ENCODE measurements around the gene H3-3A. TPM values are rescaled to one million over a fixed set of nuclear protein-coding genes. Genes with fewer than 3 reads are reported as not detected.
A peak's percentile ranks its signal among the peaks of the same experiment; 100 is the strongest.

H3-3A gene
- total and polyA plus RNA-seq, 9 donors, result 266 to 590 (median 447) TPM

- no peaks in the 10 kb centered on the region for H3K27me3 ChIP-seq
- intact Hi-C loops (cut with DNase I), result loop anchor here in 1 of 4 donors (5.0 to 10.0 kb wide), 4 partner anchors 61 to 409 kb away; partner anchors contain the start of genes ENAH and SDE2
Measured at GRCh38 chr1:226061068-226061840, 1.3 kb upstream of the H3-3A start.

GRCh38 chr1:226061841-226062557 lies 517 bp upstream of the H3-3A start:
- Histone ChIP-seq H3K27ac (peak overlapping the region; percentile 78 to 99), H3K27me3 (no peaks in the 10 kb centered on the region), H3K9me3 (no peaks in the 10 kb centered on the region), H3K4me3 (peak overlapping the region; percentile 63), H3K36me3 (no peaks in the 10 kb centered on the region), H3K4me1 (ENCODE audit: insufficient read depth) (peaks cover 2% of the 10 kb centered on the region)
- intact Hi-C loops (cut with DNase I), result loop anchor here in 2 of 4 donors (2.0 to 10.0 kb wide), 5 partner anchors 60 to 410 kb away; partner anchors contain the start of genes SDE2 (in 2 of the 2) and ENAH (in 1 of the 2)
- TF ChIP-seq, protein P1, sequence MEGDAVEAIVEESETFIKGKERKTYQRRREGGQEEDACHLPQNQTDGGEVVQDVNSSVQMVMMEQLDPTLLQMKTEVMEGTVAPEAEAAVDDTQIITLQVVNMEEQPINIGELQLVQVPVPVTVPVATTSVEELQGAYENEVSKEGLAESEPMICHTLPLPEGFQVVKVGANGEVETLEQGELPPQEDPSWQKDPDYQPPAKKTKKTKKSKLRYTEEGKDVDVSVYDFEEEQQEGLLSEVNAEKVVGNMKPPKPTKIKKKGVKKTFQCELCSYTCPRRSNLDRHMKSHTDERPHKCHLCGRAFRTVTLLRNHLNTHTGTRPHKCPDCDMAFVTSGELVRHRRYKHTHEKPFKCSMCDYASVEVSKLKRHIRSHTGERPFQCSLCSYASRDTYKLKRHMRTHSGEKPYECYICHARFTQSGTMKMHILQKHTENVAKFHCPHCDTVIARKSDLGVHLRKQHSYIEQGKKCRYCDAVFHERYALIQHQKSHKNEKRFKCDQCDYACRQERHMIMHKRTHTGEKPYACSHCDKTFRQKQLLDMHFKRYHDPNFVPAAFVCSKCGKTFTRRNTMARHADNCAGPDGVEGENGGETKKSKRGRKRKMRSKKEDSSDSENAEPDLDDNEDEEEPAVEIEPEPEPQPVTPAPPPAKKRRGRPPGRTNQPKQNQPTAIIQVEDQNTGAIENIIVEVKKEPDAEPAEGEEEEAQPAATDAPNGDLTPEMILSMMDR (IDR thresholded peaks at IDR 0.05), result no peak
- TF ChIP-seq POLR2A (IDR thresholded peaks at IDR 0.05) (no peak), EP300 (IDR thresholded peaks at IDR 0.05) (no peak)
- WGBS, 3 donors, result 0 to 2% (median 1%) methylated on average over 52 to 100 of the region's 100 CpGs
- peak; percentile 81 to 89 (median 87) for DNase-seq

More at GRCh38 chr1:226061068-226061840, 1.3 kb upstream of the H3-3A start:
- 6 to 10% (median 9%) methylated on average over 21 of the region's 21 CpGs for WGBS, 3 donors
- no peak for DNase-seq
- Histone ChIP-seq H3K36me3 (no peaks in the 10 kb centered on the region), H3K4me3 (peak overlapping the region; percentile 63), H3K27ac (peak overlapping the region; percentile 78 to 99), H3K9me3 (no peaks in the 10 kb centered on the region), H3K4me1 (ENCODE audit: insufficient read depth) (peaks cover 2% of the 10 kb centered on the region)
- TF ChIP-seq POLR2A (IDR thresholded peaks at IDR 0.05), result no peak
- no peak for TF ChIP-seq EP300 (IDR thresholded peaks at IDR 0.05)
- TF ChIP-seq, protein P1 (IDR thresholded peaks at IDR 0.05), result no peak

DNA sequence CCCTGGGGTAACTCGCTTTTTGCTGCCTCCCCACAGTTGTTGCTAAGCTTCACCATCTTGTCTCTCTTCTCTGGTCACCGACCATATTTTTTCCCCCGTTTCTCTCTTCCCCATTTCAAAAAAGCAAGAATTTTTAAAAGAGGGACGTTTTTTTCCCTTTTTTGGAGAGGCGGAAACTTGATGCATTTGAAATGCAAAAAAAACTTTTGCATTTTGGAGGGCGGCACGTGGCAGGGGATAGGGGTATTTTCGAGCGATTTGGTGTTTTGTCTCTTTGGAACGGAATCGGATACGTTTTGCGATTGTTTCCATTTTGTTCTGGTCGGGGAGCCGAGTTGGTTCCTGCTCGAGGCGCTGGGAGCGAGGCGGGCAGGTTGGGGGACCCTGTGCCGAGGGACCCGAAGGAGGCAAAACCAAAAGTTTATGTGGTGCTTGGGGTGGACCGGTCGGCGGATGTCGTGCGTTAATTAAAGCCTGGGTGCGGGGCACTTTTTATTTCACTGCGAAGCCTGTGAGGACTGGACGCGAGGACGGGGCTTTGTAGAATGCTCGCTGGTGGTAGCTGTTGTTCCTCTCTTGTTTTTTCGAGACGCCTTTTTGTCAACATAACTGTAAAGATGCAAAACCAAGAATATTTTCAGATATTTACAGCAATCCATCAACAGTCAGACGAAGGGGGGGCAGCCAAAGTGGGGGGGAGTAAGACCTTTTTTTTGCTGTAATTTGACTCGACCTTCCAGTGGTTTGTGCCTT lies 884 bp downstream of the H3-3A start:
- H3K27ac ChIP-seq, result peak overlapping the region; percentile 95 to 99
- peak; percentile 56 to 69 (median 65) for DNase-seq
- TF ChIP-seq POLR2A (IDR thresholded peaks at IDR 0.05) (no peak), EP300 (IDR thresholded peaks at IDR 0.05) (no peak)
- TF ChIP-seq, protein P1 (IDR thresholded peaks at IDR 0.05), result no peak
- H3K36me3 ChIP-seq, result no peaks in the 10 kb centered on the region
- peaks cover 3% of the 10 kb centered on the region for H3K4me1 ChIP-seq (ENCODE audit: insufficient read depth)
- H3K9me3 ChIP-seq, result no peaks in the 10 kb centered on the region
- intact Hi-C loops (cut with DNase I), result loop anchor here in 2 of 4 donors (2.0 to 10.0 kb wide), 5 partner anchors 59 to 411 kb away; partner anchors contain the start of genes SDE2 (in 2 of the 2) and ENAH (in 1 of the 2)
- H3K27me3 ChIP-seq, result no peaks in the 10 kb centered on the region
- peak overlapping the region; percentile 84 for H3K4me3 ChIP-seq
- WGBS, 3 donors, result 0% methylated on average over 36 of the region's 36 CpGs
